GM19023 (cell line): ENCODE results near the gene IRF2BP2.

Source experiments
- ATAC-seq: cut with Tn5 transposase; IDR thresholded peaks from one replicate; pipeline ENCODE4 v1.9.1; 2021; ENCODE audit warnings: mild to moderate bottlenecking, moderate library complexity; ENCODE audit not compliant: unreplicated experiment

Gene IRF2BP2

DNA sequence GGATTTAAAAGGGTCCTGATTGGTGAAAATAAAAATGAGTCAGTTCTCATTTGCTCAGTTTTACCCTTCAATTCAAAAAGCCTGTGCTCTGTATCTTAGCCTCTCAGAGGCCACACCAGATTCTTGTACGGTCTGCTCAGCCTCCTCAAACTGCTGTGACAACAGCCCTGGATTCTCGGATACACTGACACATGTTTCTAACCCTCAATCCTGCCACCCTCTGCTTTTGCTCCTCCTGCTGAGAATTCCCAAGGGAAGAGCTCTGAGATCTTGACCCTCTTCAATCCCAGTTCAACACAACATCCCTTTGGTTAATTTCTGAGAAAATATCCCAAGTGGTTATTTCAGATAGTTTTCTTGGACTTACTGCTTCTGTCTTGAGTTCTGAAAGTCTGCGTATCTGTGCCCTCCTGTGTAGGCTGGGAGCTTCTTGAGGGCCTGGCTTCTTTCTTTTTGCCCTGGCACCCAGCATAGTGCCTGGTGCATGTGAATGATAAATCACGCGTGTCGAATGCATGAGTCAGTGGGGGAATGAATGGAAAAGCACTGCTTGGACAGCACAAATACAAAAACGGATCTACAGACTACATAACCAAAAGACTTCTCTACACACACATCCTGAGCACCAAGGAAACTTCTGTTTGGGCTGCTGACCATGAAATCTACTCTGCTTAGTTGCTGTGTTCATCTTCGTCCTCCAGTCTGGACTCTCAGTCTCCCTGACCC is 24.5 kb downstream of the IRF2BP2 start:
- ATAC-seq: no peak

DNA sequence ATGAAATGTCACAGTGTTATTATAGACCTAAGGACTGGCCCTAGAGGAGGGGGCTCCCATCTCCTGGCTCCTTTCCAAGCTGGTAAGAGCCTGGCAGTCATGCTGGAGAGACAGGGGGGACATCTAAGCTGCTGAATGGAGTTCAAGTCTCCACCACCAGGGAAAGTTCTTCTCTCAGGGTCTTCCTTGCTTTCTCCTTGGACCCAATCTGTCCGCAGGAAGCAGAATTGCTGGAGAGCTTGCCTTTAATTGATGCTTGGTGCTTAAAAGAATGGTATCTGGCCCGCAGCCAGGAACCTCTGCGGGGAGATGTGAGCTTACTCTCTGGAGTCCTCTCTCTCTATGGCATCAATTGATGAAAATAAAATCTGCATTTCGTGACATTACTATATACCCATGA is 25.1 kb downstream of the IRF2BP2 start:
- ATAC-seq: no peak

DNA sequence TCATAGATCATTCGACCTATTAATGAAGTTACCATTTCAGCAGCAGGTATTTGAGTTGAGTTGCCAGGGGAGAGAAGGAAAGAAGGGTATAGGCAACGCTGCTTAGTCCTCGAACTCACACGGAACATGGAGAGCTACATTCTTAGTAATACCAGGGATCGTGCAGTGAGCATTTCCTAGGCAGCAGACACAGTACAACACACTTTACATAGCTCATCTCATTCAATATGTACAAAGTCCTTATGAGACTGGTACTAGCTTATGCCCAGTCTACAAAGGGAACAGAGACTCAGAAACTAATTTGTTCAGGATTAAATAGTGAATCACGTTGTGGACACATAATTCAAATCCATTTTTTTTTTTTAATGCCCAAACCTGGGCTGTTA is 25.6 kb downstream of the IRF2BP2 start:
- no peak for ATAC-seq

DNA sequence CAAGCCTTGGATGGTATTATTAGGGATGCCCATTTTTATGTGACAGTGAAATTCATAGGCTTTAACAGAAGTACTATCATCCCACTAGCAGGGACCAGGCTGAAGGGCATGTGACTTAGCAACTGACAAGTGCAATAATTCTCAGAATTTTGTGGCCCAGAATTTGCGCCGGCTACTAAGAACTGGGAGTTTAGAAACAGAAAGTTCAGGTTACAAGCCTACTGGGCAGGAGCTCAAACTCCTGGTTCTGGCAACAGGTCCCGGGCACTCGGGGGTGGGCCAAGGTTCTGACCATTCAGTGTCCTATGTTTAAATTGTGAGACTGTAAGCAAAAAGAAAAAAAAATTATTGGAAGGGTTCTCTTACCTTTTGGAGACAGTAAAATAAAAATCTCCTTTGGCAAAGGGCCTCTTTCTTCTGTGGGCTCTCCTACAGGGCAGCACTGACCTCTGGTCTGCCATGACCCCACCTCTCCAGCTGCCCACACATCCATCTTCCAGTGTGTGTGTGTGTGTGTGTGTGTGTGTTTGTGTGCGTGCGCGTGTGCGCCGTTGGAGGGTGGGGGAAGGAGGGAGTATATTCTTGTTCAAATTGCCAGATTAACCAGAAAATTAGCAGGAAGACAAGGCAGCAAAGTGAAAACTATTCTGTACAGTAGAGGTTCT is 26.1 kb downstream of the IRF2BP2 start:
- no peak for ATAC-seq

DNA sequence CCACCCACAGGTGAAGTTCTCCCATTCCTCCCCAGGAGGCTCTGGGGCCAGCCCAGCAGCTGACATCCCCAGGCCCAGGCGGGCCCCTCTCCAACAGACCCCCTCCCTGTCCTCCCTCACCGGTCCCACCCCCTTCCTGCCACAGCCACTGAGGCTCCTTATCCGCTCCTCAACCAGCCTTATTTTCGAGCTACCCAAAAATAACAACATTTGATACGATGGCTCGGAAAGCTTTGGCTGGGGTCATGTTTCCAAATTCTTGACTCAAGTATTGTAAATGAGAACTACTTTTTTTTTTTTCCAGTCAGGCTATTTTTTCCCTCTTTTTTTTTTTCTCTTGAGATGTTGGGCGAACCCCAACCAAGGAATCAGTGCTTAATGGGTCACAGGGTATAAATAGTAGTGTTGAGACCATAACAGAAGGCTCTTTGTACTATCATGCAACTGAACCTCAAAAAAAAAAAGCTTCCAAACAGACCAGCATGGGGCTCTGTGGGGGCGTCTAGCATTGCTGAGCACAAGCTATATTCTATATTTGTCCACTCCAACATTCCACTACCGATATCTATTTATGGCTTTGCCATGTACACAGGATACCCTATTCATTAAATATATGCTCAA is 27.2 kb downstream of the IRF2BP2 start:
- ATAC-seq: no peak

DNA sequence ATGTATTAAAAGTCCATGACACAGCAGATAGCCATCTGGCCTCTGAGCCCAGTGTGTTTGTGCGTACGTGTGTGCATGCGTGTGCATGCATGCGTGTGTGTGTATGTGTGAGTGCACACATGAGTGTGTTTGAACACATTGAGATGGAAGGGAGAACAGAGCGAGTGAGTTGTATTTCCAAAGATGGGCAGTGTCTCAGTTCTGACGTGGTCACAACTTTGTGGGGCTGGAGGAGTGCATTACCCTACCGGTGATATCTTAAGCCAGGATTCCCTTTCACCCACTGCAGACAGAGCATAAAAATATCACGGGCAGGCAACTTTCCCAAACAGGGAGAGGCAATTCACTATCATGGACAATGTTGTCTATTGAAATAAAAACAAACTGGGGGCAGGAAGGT is 27.8 kb downstream of the IRF2BP2 start:
- no peak for ATAC-seq

DNA sequence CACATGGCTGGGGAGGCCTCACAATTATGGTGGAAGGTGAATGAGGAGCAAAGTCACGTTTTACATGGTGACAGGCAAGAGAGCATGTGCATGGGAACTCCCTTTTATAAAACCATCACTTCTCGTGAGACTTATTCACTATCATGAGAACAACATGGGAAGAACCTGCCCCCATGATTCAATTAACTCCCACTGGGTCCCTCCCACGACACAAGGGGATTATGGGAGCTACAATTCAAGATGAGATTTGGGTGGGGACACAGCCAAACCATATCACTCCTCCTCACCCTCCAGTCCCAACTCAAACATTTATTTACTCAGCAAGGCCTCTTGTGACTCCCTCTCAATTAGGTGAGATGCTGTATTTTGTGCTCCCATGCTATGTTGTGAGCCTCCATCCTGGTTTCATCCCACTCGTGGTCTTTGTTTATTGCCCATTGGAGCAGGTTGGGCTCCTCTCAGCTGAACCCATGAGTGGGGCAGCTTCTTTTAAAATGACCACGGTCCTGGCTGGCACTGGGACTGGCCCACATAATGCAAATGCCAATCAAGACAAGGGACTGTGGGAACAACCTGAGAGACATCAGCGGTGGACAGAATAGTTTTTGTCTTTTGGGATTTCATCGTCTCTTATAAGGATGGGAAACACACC is 28.8 kb downstream of the IRF2BP2 start:
- ATAC-seq: no peak

DNA sequence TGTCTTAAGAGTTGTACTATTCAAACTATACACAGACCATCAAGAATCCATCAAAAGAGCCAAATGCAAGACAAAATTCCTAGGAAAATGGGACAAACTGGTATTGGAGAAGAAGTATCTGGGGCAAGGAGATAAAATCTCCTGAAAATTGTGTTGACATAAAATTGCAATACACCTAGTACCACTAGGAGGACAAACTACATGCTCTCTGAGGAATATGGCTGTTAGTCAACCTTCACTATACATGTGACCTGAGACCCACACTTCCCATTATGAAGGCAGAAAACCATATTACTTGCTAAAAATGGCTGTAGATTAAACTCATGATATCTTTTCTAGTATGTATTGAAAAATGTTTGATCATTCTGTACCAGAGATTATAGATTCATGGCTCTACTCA is 30.0 kb downstream of the IRF2BP2 start:
- ATAC-seq: no peak

DNA sequence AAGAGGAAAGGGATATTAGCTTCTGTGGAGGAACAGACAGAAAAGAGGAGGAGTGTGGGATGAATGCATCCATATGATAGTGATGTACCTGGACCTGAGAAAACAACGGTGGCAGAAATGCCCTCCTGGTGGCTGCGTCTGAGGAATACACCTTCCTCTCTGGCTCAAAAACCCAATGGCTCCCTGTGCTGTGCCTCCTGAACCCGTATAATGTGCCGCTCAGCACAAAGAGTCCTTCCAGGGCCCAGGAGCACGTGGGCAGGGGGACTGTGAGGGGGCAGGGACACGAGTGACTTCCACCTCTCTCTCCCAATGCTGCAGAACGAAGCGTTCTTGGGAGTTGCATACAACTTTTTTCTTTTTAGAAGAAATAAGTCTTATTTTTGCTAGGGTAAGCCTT is 31.2 kb downstream of the IRF2BP2 start:
- ATAC-seq: no peak

DNA sequence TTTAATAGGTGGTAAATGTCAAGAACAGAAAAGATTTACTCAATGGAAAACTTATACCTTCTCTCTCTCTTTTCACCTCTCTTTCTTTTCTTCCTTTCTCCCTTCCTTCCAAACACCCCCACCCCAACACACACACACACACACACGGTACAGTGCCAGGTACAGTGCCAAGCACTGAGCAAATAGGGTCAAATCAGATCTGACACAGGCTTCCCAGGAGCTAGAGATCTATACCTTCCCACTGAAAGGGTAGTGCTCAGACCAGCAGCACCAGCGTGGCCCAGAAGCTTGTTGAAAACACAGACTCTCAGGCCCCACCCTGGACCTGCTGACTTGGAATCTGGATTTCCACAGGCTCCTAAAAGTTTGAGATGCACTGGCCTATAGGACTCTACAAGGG is 31.9 kb downstream of the IRF2BP2 start:
- no peak for ATAC-seq

DNA sequence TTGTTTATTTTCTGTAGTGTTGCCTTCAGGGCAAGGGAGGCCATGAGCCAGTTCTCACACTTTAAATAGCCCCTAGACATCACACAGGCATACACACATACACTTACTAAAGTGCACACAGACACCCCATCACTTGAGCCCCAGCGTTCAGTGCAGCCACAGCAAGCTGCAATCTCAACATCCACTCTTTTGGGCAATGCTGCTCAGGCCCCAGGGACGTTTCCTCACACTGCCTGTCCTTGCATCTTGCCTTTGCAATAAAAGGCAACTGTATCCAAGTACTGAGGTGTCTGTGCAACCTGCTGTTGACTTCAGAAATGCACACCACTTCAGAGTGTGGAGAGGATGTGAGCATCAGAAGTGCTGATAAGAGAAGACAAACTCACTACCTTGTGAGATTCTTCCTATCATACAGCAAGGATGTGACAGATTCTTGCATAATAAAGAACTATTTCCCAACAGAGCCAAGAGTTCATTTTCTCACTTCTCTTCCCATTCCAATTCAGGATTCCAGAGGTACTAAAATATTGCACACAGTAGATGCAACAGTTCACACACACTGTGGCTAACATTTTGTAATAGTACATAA is 36.2 kb downstream of the IRF2BP2 start:
- no peak for ATAC-seq

DNA sequence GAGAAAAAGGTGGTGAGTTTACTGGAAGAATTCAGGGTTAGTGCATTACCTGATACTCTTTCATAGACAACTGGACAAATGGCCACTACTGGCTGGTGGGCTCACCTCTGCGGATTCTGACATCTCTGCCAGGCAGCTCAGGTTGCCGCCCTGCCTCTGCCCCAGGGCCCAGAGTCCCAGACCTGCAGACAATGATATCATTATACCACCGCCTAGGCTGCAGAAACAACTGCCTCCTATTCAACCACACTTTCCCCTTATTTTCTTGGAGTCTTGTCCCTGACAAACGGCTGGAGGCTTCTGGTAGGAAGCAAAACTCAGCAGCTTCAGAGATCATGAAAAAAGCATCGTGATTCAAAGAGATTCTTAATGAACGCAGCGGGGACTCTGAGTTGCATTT is 37.0 kb downstream of the IRF2BP2 start:
- no peak for ATAC-seq

DNA sequence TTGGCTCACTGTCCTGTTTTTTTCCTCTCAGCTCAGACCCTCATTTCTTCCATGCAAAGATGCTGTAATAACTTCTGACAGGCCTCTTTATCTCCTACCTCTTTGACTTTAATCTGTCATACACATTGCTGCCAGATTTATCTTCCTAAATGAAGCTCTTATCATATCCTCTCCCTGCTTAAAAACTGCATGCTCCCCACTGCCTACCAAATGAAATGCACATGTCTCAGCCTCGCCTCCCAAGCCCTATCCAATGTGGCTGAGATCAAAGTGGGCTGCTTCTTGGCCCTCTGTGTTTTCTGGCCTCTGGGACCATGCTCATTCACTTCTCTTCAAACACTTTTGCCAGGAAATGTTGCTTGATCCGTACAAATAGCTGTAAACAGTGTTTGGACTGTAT is 38.3 kb downstream of the IRF2BP2 start:
- ATAC-seq: no peak

DNA sequence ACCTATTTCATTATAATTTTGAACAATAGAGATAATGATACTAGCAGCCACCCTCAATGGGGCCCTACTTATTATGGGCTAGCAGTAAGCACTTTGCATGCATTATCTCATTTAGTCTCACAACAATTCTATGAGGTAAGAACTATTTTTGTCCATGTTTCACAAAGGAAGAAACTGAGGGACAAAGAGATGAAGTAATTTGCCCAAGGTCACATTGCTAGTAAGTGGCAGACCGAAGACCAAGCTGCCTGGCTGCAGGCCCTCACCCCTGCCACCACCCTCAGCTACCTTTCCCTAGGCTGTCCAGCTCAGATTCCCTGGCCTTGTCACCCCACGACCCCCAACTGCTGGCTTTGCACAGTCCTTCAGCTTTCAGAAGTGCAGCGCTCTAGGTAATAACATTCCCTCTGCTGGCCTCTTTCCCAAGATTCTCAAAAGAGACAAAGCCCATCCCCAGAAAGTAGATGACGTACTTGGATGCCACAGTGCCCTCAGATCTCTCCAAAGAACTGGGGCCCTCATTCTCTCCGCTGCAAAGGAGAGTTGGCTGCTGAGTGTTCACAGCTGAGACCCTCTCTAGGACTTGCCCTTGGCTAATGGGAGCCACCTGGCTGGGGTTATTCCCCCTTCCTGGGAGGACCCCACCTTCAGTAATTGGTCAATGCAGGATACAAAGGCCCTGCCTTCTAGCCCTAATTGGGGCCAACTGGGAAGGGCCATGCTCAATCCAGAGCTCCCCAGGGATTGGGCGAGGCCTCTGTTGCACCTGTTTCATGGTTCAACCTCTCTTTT is 39.5 kb downstream of the IRF2BP2 start:
- no peak for ATAC-seq

DNA sequence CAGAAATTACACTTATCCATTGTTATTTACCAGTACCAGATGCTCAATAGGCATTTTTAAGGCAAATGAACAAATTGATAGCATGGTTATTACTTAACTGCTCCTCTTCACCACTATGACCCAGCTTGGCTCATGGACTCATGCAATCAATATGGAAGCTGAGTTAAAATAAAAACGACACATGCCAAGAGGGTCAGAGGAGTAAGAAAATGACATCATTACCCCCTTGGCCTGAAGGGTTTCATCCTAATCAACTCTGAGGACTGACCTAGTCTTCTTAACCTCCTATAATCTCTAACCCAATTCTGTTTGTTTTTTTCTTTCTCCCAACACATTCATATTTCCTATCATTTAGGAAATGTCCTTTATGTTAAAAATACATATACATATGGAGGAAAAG is 41.6 kb downstream of the IRF2BP2 start:
- ATAC-seq: no peak

DNA sequence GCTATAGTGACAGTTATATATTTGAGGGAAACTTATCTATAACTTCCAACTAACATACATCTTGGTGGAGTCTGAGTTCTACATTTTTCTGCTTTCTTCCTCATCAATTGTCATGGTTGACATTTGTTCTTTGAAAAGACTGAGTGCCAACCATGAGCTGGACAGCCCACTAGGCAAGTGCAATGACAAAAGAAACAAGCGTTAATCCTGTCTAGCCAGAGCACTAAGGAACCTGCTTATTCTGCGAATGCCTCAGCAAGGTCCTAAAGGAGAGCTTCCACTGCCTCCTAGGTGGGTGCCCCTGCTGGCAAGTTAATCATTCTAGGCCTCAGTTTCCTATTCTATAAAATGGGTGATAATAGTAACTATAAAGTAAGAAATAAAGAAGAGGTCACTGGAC is 44.8 kb downstream of the IRF2BP2 start:
- ATAC-seq: no peak

DNA sequence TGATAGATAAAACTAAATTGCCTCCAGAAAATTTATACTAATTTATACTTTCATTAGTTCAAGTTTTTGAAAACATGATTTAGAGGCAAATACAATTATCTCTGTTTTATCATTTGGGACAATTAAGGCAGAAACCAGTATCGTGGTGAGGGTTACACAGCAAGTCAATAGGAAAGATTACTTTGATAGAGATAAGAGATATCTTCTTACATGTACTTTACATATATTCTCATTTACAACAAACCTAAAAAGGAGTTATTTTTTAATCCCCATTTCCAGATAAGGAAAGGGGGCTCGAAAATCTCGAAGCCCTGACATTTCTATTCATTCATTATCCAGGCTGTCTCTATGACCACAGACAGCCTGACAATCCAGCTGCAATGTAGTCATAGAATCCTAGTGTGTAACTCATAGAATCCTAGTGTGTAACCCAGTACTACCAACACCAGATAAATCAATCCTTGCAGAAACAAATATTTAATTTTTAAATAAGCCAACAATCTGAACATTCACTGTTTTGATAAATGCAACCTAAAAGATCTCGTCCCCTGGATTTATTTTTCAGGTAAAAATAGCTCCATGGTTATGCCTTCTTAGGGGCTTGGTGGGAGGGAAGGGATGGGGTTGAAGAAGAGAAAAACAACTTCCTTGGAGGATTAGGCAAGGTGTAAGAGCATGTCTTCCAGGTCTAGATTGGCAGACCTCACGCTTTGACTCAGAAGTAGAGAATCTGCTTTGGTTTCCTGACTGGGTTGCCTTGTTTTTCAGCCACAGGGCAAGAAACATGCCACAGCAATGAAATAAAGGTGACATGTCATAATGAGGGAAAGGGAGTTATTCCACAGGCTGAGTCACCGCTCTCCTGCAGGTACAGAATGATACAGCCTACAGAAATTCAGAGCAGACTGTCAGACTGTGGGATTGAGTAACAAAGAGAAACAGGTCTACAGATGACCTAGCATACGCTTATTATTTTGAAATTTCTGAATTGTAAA is 45.6 kb downstream of the IRF2BP2 start:
- ATAC-seq: no peak

DNA sequence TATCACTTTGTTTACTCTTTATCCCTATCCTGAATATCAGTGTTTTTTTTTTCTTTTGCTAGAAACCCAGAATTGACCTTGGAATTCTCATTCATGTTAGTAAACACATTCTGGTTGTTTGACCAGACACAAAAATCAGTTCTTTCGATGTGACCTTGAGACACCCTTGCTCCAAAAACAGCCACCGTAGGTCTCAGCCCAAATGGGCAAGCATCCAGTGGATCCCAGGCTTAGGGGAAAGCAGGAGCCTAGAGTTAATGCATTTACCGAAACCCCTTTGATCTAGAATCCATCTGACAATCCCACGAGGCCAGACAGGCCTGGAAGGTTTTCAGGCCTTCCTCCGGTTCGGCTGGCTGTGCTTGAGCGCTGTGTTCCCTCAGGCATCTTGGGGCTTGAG is 47.6 kb downstream of the IRF2BP2 start:
- no peak for ATAC-seq

DNA sequence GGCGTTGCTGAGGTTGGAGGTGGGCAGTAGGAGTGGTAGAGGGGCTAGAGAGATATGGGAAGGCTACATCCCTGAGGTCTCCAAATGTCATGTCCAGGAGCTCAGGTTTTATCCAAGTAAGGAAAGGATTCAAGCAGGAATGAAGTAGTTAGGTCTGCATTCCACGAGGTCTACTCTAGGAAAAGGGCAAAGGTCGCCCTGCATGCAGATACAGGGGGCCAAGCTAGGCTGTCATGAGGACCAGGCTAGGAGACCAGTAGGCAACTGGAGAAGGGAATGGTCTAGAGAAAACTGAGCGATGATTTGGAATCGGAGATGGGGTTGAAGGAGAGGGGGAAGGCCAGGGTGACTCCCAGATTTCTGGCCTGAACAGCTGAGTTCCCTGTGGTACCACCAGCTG is 48.7 kb downstream of the IRF2BP2 start:
- ATAC-seq: no peak
